ENCODE data around the gene C6. TPM values are rescaled to one million over a fixed set of nuclear protein-coding genes. Genes with fewer than 3 reads are reported as not detected.

The C6 gene
- total RNA-seq, 2 donors from 2014 or later = 0.49 to 0.68 TPM

- ATAC-seq (ENCODE audit: insufficient number of reproducible peaks, low FRiP score, low read depth) (no peak), DNase-seq (ENCODE audit: low spot score) (no peak)
- Histone ChIP-seq H3K4me3 (no peak overlapping the region), H3K27ac (no peak overlapping the region), H3K9me3 (no peaks in the 10 kb centered on the region), H3K27me3 (replicated peaks; ENCODE audit: insufficient read depth) (no peaks in the 10 kb centered on the region), H3K36me3 (no peaks in the 10 kb centered on the region), H3K4me1 (ENCODE audit: control insufficient read depth in 1 of 2, low read depth in 2 of 2) (peaks cover 0 to 5% of the 10 kb centered on the region in 2 donors)
- TF ChIP-seq CTCF (IDR thresholded peaks at IDR 0.05) = no peak
Measured at GRCh38 chr5:41145306-41145705, 68.0 kb downstream of the C6 start.

GRCh38 chr5:41143131-41143901 is 70.0 kb downstream of the C6 start:
- no peaks in the 10 kb centered on the region for H3K9me3 ChIP-seq
- no peak overlapping the region for H3K27ac ChIP-seq
- H3K36me3 ChIP-seq = no peaks in the 10 kb centered on the region
- H3K4me1 ChIP-seq (ENCODE audit: control insufficient read depth in 1 of 2, low read depth in 2 of 2) = peaks cover 0 to 5% of the 10 kb centered on the region in 2 donors
- H3K4me3 ChIP-seq = no peak overlapping the region
- no peak for DNase-seq (ENCODE audit: low spot score)
- H3K27me3 ChIP-seq (replicated peaks; ENCODE audit: insufficient read depth) = no peaks in the 10 kb centered on the region
- ATAC-seq (ENCODE audit: insufficient number of reproducible peaks, low FRiP score, low read depth) = no peak
- TF ChIP-seq CTCF (IDR thresholded peaks at IDR 0.05) = no peak

- no peak for ATAC-seq (ENCODE audit: insufficient number of reproducible peaks, low FRiP score, low read depth)
- Histone ChIP-seq H3K4me3 (no peak overlapping the region), H3K27me3 (replicated peaks; ENCODE audit: insufficient read depth) (no peaks in the 10 kb centered on the region), H3K9me3 (no peaks in the 10 kb centered on the region), H3K27ac (no peak overlapping the region), H3K36me3 (no peaks in the 10 kb centered on the region), H3K4me1 (ENCODE audit: control insufficient read depth in 1 of 2, low read depth in 2 of 2) (no peaks in the 10 kb centered on the region)
- DNase-seq (ENCODE audit: low spot score) = no peak
- TF ChIP-seq CTCF (IDR thresholded peaks at IDR 0.05) = no peak
Measured at GRCh38 chr5:41127967-41128690, 85.2 kb downstream of the C6 start.

- DNase-seq (ENCODE audit: low spot score) = no peak
- TF ChIP-seq CTCF (IDR thresholded peaks at IDR 0.05) = no peak
- Histone ChIP-seq H3K27me3 (replicated peaks; ENCODE audit: insufficient read depth) (no peaks in the 10 kb centered on the region), H3K4me3 (no peak overlapping the region), H3K9me3 (no peaks in the 10 kb centered on the region), H3K4me1 (ENCODE audit: control insufficient read depth in 1 of 2, low read depth in 2 of 2) (no peaks in the 10 kb centered on the region), H3K36me3 (no peaks in the 10 kb centered on the region), H3K27ac (no peak overlapping the region)
- no peak for ATAC-seq (ENCODE audit: insufficient number of reproducible peaks, low FRiP score, low read depth)
Measured at GRCh38 chr5:41122459-41122858, 90.9 kb downstream of the C6 start.

- no peaks in the 10 kb centered on the region for H3K27me3 ChIP-seq (replicated peaks; ENCODE audit: insufficient read depth)
- H3K27ac ChIP-seq = no peak overlapping the region
- no peaks in the 10 kb centered on the region for H3K9me3 ChIP-seq
- TF ChIP-seq CTCF (IDR thresholded peaks at IDR 0.05) = no peak
- DNase-seq (ENCODE audit: low spot score) = no peak
- no peaks in the 10 kb centered on the region for H3K36me3 ChIP-seq
- ATAC-seq (ENCODE audit: insufficient number of reproducible peaks, low FRiP score, low read depth) = no peak
- no peak overlapping the region for H3K4me3 ChIP-seq
- no peaks in the 10 kb centered on the region for H3K4me1 ChIP-seq (ENCODE audit: control insufficient read depth in 1 of 2, low read depth in 2 of 2)
Measured at GRCh38 chr5:41120600-41120999, 92.7 kb downstream of the C6 start.
